ENCODE results near the gene CD3D.
A peak's percentile ranks its signal among the peaks of the same experiment; 100 is the strongest.

CD3D gene

DNA sequence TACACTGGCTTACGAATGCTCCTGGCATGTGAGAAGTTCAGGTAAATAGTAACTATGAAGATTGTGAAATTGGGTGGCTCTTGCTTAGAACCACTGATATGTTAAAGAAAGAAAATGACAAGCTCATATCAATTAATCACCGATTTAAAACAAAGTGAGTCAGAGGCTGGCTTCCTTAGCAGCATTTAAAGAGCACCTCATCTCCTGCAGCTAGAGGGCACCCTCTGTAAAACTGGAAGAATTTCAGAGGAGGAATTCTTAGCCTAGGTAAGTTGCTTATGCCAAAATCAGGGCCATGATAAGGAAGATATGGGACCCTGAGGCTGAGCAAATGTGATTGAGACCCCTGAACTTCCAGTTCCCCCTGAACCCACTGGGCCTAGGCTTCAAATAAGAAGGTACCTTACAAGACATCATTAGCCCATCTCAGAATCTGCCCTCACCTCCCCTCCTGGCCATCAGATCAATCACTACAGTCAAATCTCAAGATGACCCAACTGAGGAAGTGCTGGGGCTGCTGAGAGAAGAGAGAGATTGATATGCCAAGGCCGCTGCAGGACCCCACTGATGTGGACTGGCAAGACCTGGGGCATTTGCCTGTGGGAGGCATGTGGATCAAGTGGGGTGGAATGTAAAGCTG is 46.6 kb downstream of the CD3D start:
- DNase-seq = peak; percentile 51

DNA sequence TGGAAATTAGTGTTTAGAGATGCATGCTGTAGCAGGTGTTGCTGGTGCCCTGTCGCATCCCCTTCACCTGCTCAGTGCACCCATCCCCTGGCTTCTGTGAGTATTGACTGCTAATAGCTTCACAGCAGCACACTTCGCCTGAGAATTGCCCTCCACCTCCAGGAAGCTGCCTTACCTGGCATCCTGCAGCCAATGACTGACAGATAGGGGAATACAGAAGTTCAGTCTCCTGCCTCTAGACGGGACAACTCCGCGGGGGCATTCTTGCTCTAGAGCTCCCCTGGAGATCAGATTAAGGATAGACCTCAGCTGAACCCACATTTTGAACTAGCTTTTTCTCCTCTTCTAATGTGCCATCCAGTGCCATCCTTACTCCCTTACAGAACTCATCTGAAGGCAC is 47.3 kb downstream of the CD3D start:
- no peak for DNase-seq

DNA sequence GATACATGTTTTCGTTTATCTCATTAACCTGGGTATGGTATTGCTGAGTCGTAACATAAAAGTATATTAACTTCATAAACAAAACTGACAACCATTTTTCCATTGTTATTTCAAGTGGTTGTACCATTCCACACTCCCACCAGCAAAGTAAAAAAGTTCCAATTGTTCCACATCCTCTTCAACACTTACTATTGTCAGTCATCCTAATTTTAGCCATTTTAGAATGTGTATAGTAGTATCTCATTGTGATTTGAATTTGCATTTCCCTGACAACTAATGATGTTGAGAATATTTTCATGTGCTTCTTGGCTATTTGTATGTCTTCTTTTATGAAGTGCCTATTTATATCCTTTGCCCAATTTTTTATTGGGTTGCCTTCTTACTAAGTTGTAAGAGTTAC is 48.5 kb downstream of the CD3D start:
- DNase-seq = no peak

DNA sequence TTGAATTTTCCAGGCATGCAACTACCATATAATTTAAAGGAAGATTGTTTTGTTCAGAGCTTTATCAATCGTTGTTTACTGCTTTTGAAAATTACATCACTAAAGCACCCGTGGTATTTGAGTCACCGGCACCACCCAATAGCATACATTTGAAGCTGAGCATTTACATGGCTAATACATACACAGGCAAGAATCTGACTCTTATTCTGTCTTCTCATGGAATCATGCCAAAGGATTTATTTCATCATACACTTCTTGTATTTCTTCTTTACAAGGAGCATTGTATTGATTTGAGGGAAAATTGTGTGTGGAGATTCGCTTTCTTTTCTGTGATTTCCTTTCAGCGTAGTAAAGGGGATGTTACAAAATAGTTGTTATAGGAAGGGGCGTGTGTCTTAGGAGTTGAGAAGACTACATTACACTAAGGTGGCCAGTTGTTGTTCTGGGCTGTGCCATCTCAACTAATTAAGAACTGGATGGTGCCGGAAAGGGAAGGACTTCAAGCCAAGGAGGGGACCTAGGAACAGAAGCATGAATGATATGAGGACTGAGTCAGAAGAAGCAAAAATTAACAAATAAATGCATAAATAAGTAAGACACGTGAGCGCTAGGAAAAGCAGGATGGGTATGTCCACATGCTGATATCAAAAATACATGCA is 50.9 kb downstream of the CD3D start:
- DNase-seq = no peak

DNA sequence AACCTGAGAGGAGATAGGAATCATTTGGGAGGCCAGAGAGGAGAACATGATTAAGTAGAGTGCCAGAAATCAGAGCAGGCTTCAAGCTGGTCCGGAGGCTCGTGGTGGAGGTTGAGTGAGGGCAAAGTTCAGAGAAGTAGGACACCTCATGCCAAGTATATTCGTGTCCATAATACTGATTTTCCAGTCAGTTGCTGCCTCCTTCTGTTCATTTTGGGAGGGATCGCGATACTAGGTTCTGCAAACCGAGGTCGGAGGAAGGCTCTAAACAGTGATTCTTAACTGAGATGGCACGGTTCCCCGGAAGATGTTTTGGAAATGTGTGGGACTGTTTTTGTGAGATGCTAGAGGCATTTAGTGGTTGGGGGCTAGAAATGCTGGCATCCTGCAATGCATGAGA is 51.6 kb downstream of the CD3D start:
- DNase-seq = peak; percentile 36

DNA sequence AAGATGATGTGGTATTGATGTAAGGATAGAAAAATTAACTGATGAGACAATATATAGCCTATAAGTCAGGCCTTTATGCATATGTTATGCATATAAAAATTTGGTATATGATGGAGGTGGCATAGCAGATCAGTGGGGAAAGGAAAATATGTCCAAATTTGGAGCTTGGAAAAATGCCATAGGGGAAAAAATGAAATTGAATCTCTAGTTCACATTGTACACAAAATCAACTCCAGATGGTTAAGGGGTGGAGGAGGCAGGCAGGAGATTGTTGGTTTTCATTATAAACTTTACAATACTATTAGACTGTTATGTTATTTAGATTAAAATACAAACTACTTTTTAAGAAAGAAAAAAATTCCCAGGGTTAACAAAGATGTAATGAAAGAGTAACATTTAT is 53.1 kb downstream of the CD3D start:
- DNase-seq = no peak
